Colonic mucosa (tissue), 4 donors: ENCODE data around the gene TACSTD2. TPM values are rescaled to one million over a fixed set of nuclear protein-coding genes. Genes with fewer than 3 reads are reported as not detected.

Source experiments
- DNase-seq: peaks from one replicate; pipeline ENCODE4 v3.0.0-alpha.2; 2020
- H3K27ac ChIP-seq: fragments of 200-600 bp; one replicate; pipeline ENCODE4 v1.8.0; 2021
- H3K27me3 ChIP-seq: fragments of 200-600 bp; one replicate; pipeline ENCODE4 v1.8.0; 2021
- H3K36me3 ChIP-seq: fragments of 200-600 bp; one replicate; pipeline ENCODE4 v1.8.0; 2021
- H3K4me1 ChIP-seq: fragments of 200-600 bp; one replicate; pipeline ENCODE4 v1.8.0; 2021; ENCODE audit warnings: mild to moderate bottlenecking
- H3K4me3 ChIP-seq: fragments of 200-600 bp; one replicate; pipeline ENCODE4 v1.8.0; 2021
- H3K9ac ChIP-seq, 2 donors: one replicate each; pipeline ENCODE4 v1.7.0; 2013; ENCODE audit warnings: control low read depth in 2 of 2, low read depth in 2 of 2, low read length in 2 of 2
- H3K9me3 ChIP-seq: fragments of 200-600 bp; one replicate; pipeline ENCODE4 v1.8.0; 2021
- intact Hi-C: fragments of 100-400 bp; cut with DNase I; formaldehyde crosslinking; loops from one replicate; pipeline ENCODE4 v1.14.1; 2022
- total RNA-seq, 2 donors: library from RNA; stranded (reverse); fragmentation: NEBNext Ultra II Directional in 1 of 2; extraction: Animal tissue kit (Norgen Biotek cat#: 25700) in 1 of 2; gene quantifications; one replicate each; pipeline ENCODE4 v1.2.1, GENCODE V29; 2021
- TF ChIP-seq, protein P1 (sequence below): fragments of 200-600 bp; IDR thresholded peaks from one replicate; pipeline ENCODE4 v1.8.0; 2022; ENCODE audit warnings: antibody characterized with exemption, mild to moderate bottlenecking
- donor health status: healthy.
- donor health status: DM: no; HTN: no; CAD: no.
- donor health status: DM: no; HTN: no; CAD: no.

The TACSTD2 gene
- total RNA-seq, 2 donors from 2014 or later, result 0.52 to 1.2 TPM

- H3K9me3 ChIP-seq, result no peaks in the 10 kb centered on the region
- DNase-seq, result no peak
- H3K4me3 ChIP-seq, result no peak overlapping the region
- TF ChIP-seq, protein P1, sequence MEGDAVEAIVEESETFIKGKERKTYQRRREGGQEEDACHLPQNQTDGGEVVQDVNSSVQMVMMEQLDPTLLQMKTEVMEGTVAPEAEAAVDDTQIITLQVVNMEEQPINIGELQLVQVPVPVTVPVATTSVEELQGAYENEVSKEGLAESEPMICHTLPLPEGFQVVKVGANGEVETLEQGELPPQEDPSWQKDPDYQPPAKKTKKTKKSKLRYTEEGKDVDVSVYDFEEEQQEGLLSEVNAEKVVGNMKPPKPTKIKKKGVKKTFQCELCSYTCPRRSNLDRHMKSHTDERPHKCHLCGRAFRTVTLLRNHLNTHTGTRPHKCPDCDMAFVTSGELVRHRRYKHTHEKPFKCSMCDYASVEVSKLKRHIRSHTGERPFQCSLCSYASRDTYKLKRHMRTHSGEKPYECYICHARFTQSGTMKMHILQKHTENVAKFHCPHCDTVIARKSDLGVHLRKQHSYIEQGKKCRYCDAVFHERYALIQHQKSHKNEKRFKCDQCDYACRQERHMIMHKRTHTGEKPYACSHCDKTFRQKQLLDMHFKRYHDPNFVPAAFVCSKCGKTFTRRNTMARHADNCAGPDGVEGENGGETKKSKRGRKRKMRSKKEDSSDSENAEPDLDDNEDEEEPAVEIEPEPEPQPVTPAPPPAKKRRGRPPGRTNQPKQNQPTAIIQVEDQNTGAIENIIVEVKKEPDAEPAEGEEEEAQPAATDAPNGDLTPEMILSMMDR, result no peak
- no peaks in the 10 kb centered on the region for H3K4me1 ChIP-seq
- no peaks in the 10 kb centered on the region for H3K27me3 ChIP-seq
- intact Hi-C loops, result no loop called here
- H3K27ac ChIP-seq, result no peak overlapping the region
- H3K36me3 ChIP-seq, result no peaks in the 10 kb centered on the region
- H3K9ac ChIP-seq, result no peak overlapping the region
These were observed 11.3 kb upstream of the TACSTD2 start for GRCh38 chr1:58588396-58588795.

DNA sequence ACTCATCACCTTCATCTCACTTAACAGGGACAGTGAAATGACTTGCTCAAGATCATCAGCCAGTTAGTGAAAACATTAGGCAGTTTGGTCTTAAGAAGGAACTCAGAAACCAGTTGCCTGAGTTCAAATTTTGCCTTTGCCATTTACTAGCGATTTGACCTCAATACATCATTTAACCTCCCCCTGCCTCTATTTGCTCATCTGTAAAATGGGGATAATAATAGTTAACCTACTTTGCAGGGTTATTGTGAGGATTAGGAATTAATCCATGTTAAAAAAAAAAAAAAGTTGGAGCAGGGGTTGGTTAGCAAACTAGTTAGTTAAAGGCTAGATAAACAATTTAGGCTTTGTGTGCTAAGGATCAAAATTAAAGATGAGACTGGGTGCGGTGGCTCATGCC is 10.6 kb upstream of the TACSTD2 start:
- no peak for DNase-seq
- Histone ChIP-seq H3K9ac (no peak overlapping the region), H3K27ac (no peak overlapping the region), H3K4me1 (no peaks in the 10 kb centered on the region), H3K36me3 (no peaks in the 10 kb centered on the region), H3K9me3 (no peaks in the 10 kb centered on the region), H3K27me3 (no peaks in the 10 kb centered on the region), H3K4me3 (no peak overlapping the region)
- TF ChIP-seq, protein P1, result no peak
- intact Hi-C loops, result no loop called here

- Histone ChIP-seq H3K9ac (no peak overlapping the region), H3K4me3 (no peak overlapping the region), H3K4me1 (no peaks in the 10 kb centered on the region), H3K9me3 (no peaks in the 10 kb centered on the region), H3K27ac (no peak overlapping the region), H3K36me3 (no peaks in the 10 kb centered on the region), H3K27me3 (no peaks in the 10 kb centered on the region)
- TF ChIP-seq, protein P1, result no peak
- DNase-seq, result no peak
- intact Hi-C loops, result no loop called here
These were observed 9.2 kb upstream of the TACSTD2 start for GRCh38 chr1:58586271-58586670.

- Histone ChIP-seq H3K4me3 (no peak overlapping the region), H3K27ac (peak overlapping the region; percentile 35), H3K36me3 (no peaks in the 10 kb centered on the region), H3K4me1 (no peaks in the 10 kb centered on the region), H3K9me3 (no peaks in the 10 kb centered on the region), H3K27me3 (no peaks in the 10 kb centered on the region), H3K9ac (no peak overlapping the region)
- intact Hi-C loops, result no loop called here
- no peak for DNase-seq
- TF ChIP-seq, protein P1, result no peak
These were observed 8.6 kb upstream of the TACSTD2 start for GRCh38 chr1:58585581-58586151.

DNA sequence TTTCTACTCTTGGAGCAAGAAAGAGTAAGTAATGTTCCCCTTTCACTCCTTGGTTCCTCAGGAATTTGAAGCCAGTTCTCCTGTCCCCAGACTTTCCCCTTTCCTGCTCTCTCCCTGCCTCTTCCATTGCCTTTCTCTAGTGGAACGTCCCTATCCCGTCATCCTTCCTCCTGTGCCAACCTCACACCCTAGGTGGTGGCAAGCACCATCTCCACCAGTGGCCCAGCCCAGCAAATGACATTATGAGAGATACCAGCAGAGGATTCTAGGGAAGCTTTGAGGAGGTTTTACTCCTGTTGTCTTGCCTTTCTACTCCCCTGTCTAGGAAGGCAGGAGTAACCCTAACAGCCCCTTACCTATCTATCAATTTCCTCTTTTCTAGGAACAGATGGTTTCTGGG is 8.1 kb upstream of the TACSTD2 start:
- Histone ChIP-seq H3K27ac (peak overlapping the region; percentile 35), H3K4me1 (no peaks in the 10 kb centered on the region), H3K4me3 (no peak overlapping the region), H3K9ac (no peak overlapping the region), H3K9me3 (no peaks in the 10 kb centered on the region), H3K36me3 (no peaks in the 10 kb centered on the region), H3K27me3 (no peaks in the 10 kb centered on the region)
- TF ChIP-seq, protein P1, result no peak
- intact Hi-C loops, result no loop called here
- DNase-seq, result no peak
